B cell (primary cell): ENCODE data around the gene KANTR. TPM values are rescaled to one million over a fixed set of nuclear protein-coding genes. Genes with fewer than 3 reads are reported as not detected.
A peak's percentile ranks its signal among the peaks of the same experiment; 100 is the strongest.

Experiments
- ATAC-seq: fragments of 200-7000 bp; cut with Tn5 transposase; one replicate; pipeline ENCODE4 v1.10.0; 2021; ENCODE audit warnings: low read depth, mild to moderate bottlenecking, moderate number of reproducible peaks, moderate library complexity
- CTCF ChIA-PET: fragments of 350-600 bp; sonication (Branson Sonifier 250); formaldehyde crosslinking; loops from one replicate; lab custom pipeline; 2021; ENCODE audit warnings: antibody characterized with exemption, inconsistent platforms; lab: Charles Lee
- POLR2A ChIA-PET: fragments of 350-600 bp; sonication (Branson Sonifier 250); formaldehyde crosslinking; loops from one replicate; lab custom pipeline; 2021; ENCODE audit warnings: antibody characterized with exemption; lab: Charles Lee
- DNase-seq: peaks from one replicate; pipeline ENCODE4 v3.0.0; 2013
- H2AFZ ChIP-seq: 2 replicates; pipeline ENCODE4 v1.6.1; 2012; ENCODE audit warnings: mild to moderate bottlenecking, low read depth, low read length; ENCODE audit not compliant: insufficient read depth, poor library complexity, severe bottlenecking
- H3K27ac ChIP-seq, 2 donors: 1 replicate in 1 of 2; 2 replicates in 1 of 2; pipeline ENCODE4 v1.5.1; 2012 to 2013; ENCODE audit warnings: low read length in 2 of 2, mild to moderate bottlenecking in 2 of 2, moderate library complexity in 1 of 2
- H3K27me3 ChIP-seq, 4 experiments: fragments of 200-600 bp in 1 of 4; sonication (generic) in 1 of 4; replicated peaks in 1 of 4; 1 replicate in 2 of 4; 2 replicates in 2 of 4; pipeline versions ENCODE4 v1.6.1 to v1.7.0; 2013 to 2016; ENCODE audit warnings: low read length in 3 of 4, mild to moderate bottlenecking in 2 of 4, mixed read lengths in 1 of 4, moderate library complexity in 1 of 4; ENCODE audit not compliant: insufficient read depth in 4 of 4, control insufficient read depth in 3 of 4; ENCODE audit errors: control extremely low read depth in 1 of 4
- H3K36me3 ChIP-seq, 2 experiments: replicated peaks in 1 of 2; 1 replicate in 1 of 2; 2 replicates in 1 of 2; pipeline versions ENCODE4 v1.6.1 to v1.7.1; 2013; ENCODE audit warnings: low read length in 1 of 2; ENCODE audit not compliant: insufficient read depth in 2 of 2, control insufficient read depth in 1 of 2; ENCODE audit errors: control extremely low read depth in 1 of 2, extremely low read depth in 1 of 2
- H3K4me1 ChIP-seq, 2 donors: fragments of 200-600 bp in 1 of 2; sonication (generic) in 1 of 2; 1 replicate in 1 of 2; 2 replicates in 1 of 2; pipeline versions ENCODE4 v1.5.1 to v1.6.1; 2013 to 2017; ENCODE audit warnings: low read length in 2 of 2; ENCODE audit not compliant: control insufficient read depth in 2 of 2, insufficient read depth in 2 of 2
- H3K4me2 ChIP-seq: replicated peaks from 2 replicates; pipeline ENCODE3; 2012; ENCODE audit warnings: mild to moderate bottlenecking, low read depth, low read length; ENCODE audit not compliant: poor library complexity, severe bottlenecking
- H3K4me3 ChIP-seq, 5 experiments: fragments of 200-600 bp in 1 of 5; sonication (generic) in 1 of 5; 1 replicate in 3 of 5; 2 replicates in 2 of 5; pipeline versions ENCODE4 v1.5.1 to v1.7.0; 2011 to 2016; ENCODE audit warnings: low read length in 4 of 5, mild to moderate bottlenecking in 4 of 5, low read depth in 2 of 5, control low read depth in 1 of 5, moderate library complexity in 1 of 5; ENCODE audit not compliant: insufficient read depth in 1 of 5; ENCODE audit errors: control extremely low read depth in 1 of 5, extremely low read depth in 1 of 5
- H3K79me2 ChIP-seq: fragments of 200-600 bp; sonication (generic); one replicate; pipeline ENCODE4 v1.6.0; 2016; ENCODE audit warnings: low read length; ENCODE audit not compliant: control insufficient read depth, insufficient read depth
- H3K9ac ChIP-seq: fragments of 200-600 bp; sonication (generic); 2 replicates; pipeline ENCODE4 v1.6.1; 2017; ENCODE audit warnings: mild to moderate bottlenecking, low read length, moderate library complexity
- H3K9me3 ChIP-seq, 3 donors: one replicate each; pipeline versions ENCODE4 v1.6.1 to v1.7.1; 2013; ENCODE audit warnings: low read length in 2 of 3; ENCODE audit not compliant: control insufficient read depth in 2 of 3, insufficient read depth in 1 of 3; ENCODE audit errors: control extremely low read depth in 1 of 3
- H4K20me1 ChIP-seq: 2 replicates; pipeline ENCODE4 v1.6.0; 2012; ENCODE audit warnings: mild to moderate bottlenecking, low read length; ENCODE audit not compliant: insufficient read depth, control insufficient read depth, poor library complexity, severe bottlenecking
- H3K27ac Mint-ChIP-seq: one replicate; pipeline ENCODE4 v1.8.0; 2021; ENCODE audit warnings: mixed read lengths
- H3K27me3 Mint-ChIP-seq: one replicate; pipeline ENCODE4 v1.8.0; 2021; ENCODE audit warnings: mixed read lengths
- H3K4me1 Mint-ChIP-seq: one replicate; pipeline ENCODE4 v1.8.0; 2021; ENCODE audit warnings: mixed read lengths
- H3K4me3 Mint-ChIP-seq: one replicate; pipeline ENCODE4 v1.8.0; 2021; ENCODE audit warnings: mixed read lengths
- H3K9me3 Mint-ChIP-seq: one replicate; pipeline ENCODE4 v1.8.0; 2022; ENCODE audit warnings: mixed read lengths; ENCODE audit not compliant: insufficient read depth
- CTCF ChIP-seq: fragments of 200-600 bp; IDR thresholded peaks from one replicate; pipeline ENCODE4 v1.8.0; 2022; ENCODE audit warnings: antibody characterized with exemption, mild to moderate bottlenecking
- EZH2 ChIP-seq: IDR thresholded peaks from 2 replicates; pipeline ENCODE4 v1.6.1; 2012; ENCODE audit warnings: borderline replicate concordance, low read depth, mild to moderate bottlenecking, moderate library complexity, low read length; ENCODE audit not compliant: insufficient read depth, poor library complexity, severe bottlenecking
- WGBS: methylation state at CpG from one replicate; pipeline ENCODE4 v1.1.5; 2013; ENCODE audit warnings: missing lambda C conversion rate; ENCODE audit not compliant: insufficient coverage; 5-methylcytosine and 5-hydroxymethylcytosine counted together
- intact Hi-C: fragments of 100-400 bp; cut with micrococcal nuclease; formaldehyde crosslinking; loops from one replicate; pipeline ENCODE4 v1.10.0; 2022
- polyA plus RNA-seq: library from polyadenylated mRNA; depleted of rRNA; stranded (reverse); fragments of >200 nt; gene quantifications from 2 replicates; pipeline ENCODE4 v1.2.3, GENCODE V29; 2012
- total RNA-seq, 2 donors: library from RNA; stranded (reverse); fragments of 120-200 nt in 1 of 2; gene quantifications; 1 replicate in 1 of 2; 2 replicates in 1 of 2; pipeline versions ENCODE4 v1.2.3 to v1.2.4, GENCODE V29; 2013 to 2022

Gene KANTR
- total and polyA plus RNA-seq, 2 donors (not counting 1 experiment from before 2014, with no cell fraction given) = 6.7 to 26.8 TPM

GRCh38 chrX:53088136-53088974 is 5.6 kb upstream of the KANTR start:
- no peaks in the 10 kb centered on the region for H3K9me3 Mint-ChIP-seq
- DNase-seq = peak; percentile 82
- intact Hi-C loops = loop anchor here (2.0 kb wide), 1 partner anchor 334 kb away; the partner anchor contains the start of genes RIBC1 and SMC1A
- no peak for TF ChIP-seq EZH2
- TF ChIP-seq CTCF = no peak
- CTCF ChIA-PET = interaction anchor here (1.2 to 5.8 kb wide), 2 partner anchors 17 to 137 kb away, joined by 4 to 39 read pairs; no protein-coding TSS in a partner anchor
- ATAC-seq = peak; percentile 72
- H3K4me3 ChIP-seq = peak overlapping the region; percentile 39 to 61 (median 59)
- H2AFZ ChIP-seq = peak overlapping the region; percentile 55
- peak overlapping the region; percentile 94 for H3K27ac Mint-ChIP-seq
- WGBS = 49% methylated on average over 28 of the region's 51 CpGs
- H3K4me3 Mint-ChIP-seq = peak overlapping the region; percentile 92
- H3K79me2 ChIP-seq = peaks cover 2% of the 10 kb centered on the region
- H3K9me3 ChIP-seq = no peaks in the 10 kb centered on the region
- H3K4me1 Mint-ChIP-seq = peaks cover 34% of the 10 kb centered on the region
- peak overlapping the region; percentile 63 for H3K9ac ChIP-seq
- H3K27me3 ChIP-seq = no peaks in the 10 kb centered on the region
- H3K36me3 ChIP-seq = peaks cover 0 to 21% of the 10 kb centered on the region in 2 experiments
- peak overlapping the region; percentile 76 for H3K4me2 ChIP-seq
- peaks cover 2% of the 10 kb centered on the region for H4K20me1 ChIP-seq
- H3K27ac ChIP-seq = peak overlapping the region; percentile 72 to 82
- POLR2A ChIA-PET = no interaction called here
- peaks cover 4 to 21% of the 10 kb centered on the region in 2 donors for H3K4me1 ChIP-seq
- H3K27me3 Mint-ChIP-seq = no peaks in the 10 kb centered on the region
